ENCODE results near the gene DNTTIP2. TPM values are rescaled to one million over a fixed set of nuclear protein-coding genes. Genes with fewer than 3 reads are reported as not detected.

The DNTTIP2 gene
- polyA plus RNA-seq, 1 of the 3 experiments (the other 2 are of a cell fraction), result 9.6 TPM

- TF ChIP-seq CTCF (IDR thresholded peaks at IDR 0.05) (no peak), JUND (IDR thresholded peaks at IDR 0.05) (peak; percentile 41; the same call in 1 of the 2 replicates), MEF2A (IDR thresholded peaks at IDR 0.05; ENCODE audit: borderline replicate concordance, low read depth) (no peak), SMC3 (IDR thresholded peaks at IDR 0.05; ENCODE audit: low read depth, low read length) (no peak; the same call in 1 of the 2 replicates), EP300 (IDR thresholded peaks at IDR 0.05; ENCODE audit: borderline replicate concordance in 1 of 2, low read depth in 1 of 2, low read length in 1 of 2) (peak; percentile 86 to 95; a peak in 3 of 4 replicates), IRF3 (IDR thresholded peaks at IDR 0.05; ENCODE audit: low read depth, low read length) (no peak), RCOR1 (IDR thresholded peaks at IDR 0.05; ENCODE audit: low read length) (peak; percentile 93; the same call in 1 of the 2 replicates), SIN3A (IDR thresholded peaks at IDR 0.05; ENCODE audit: borderline replicate concordance, low read depth, low read length) (peak; percentile 83), NRF1 (IDR thresholded peaks at IDR 0.05; ENCODE audit: low read depth, low read length) (no peak), RFX5 (IDR thresholded peaks at IDR 0.05; ENCODE audit: low read length) (no peak), ELF1 (IDR thresholded peaks at IDR 0.05) (peak; percentile 57; the same call in 1 of the 2 replicates), EZH2phosphoT487 (IDR thresholded peaks at IDR 0.05; ENCODE audit: borderline replicate concordance, low read depth) (no peak), ZBTB33 (IDR thresholded peaks at IDR 0.05; ENCODE audit: borderline replicate concordance, low read depth) (peak; percentile 17; the same call in 1 of the 2 replicates), GABPA (IDR thresholded peaks at IDR 0.05; ENCODE audit: low read depth) (no peak; the same call in 1 of the 2 replicates), RXRA (IDR thresholded peaks at IDR 0.05; ENCODE audit: borderline replicate concordance, low read depth) (no peak), CHD2 (IDR thresholded peaks at IDR 0.05; ENCODE audit: low read length, partially characterized antibody) (peak; percentile 91), USF1 (IDR thresholded peaks at IDR 0.05; ENCODE audit: borderline replicate concordance, low read depth) (no peak), FOXM1 (IDR thresholded peaks at IDR 0.05; ENCODE audit: low read depth) (peak; percentile 60; the same call in 1 of the 2 replicates), TAF1 (IDR thresholded peaks at IDR 0.05; ENCODE audit: borderline replicate concordance, low read depth, low read length) (no peak; the same call in 1 of the 2 replicates), MXI1 (IDR thresholded peaks at IDR 0.05; ENCODE audit: low read depth, low read length) (peak; percentile 31; the same call in 1 of the 2 replicates)
Measured at GRCh38 chr1:93816970-93817678, 61.9 kb downstream of the DNTTIP2 start (continued).

Small RNAs within 50 kb of the gene (small RNA-seq; reads per million reads assigned to genes)
- gene AL117351.2 (0 reads per million in 7 experiments), gene MIR760 (0 to 0.19 (median 0) reads per million in 7 experiments)

Other genes with a start within 250 kb of the DNTTIP2 start
- 49.2 and 58.4 TPM in 2 replicates for gene BCAR3, start 197.4 kb downstream of the DNTTIP2 start, polyA plus RNA-seq (2012; rRNA removed)
- 9.4 and 12.3 TPM in 2 replicates for gene GCLM, start 30.2 kb upstream of the DNTTIP2 start, polyA plus RNA-seq (2012; rRNA removed)
- gene ABCA4, start 241.9 kb upstream of the DNTTIP2 start, polyA plus RNA-seq (2012; rRNA removed), result 0.03 and 0.06 TPM in 2 replicates

Data from SK-N-SH (cell line).